AG09309 (cell line): ENCODE measurements around the gene DIP2C.

Experiments
- DNase-seq: peaks from one replicate; pipeline ENCODE4 v3.0.0-alpha.2; 2010; ENCODE audit warnings: low read depth
- H3K4me3 ChIP-seq: 2 replicates; pipeline ENCODE4 v1.5.1; 2011; ENCODE audit warnings: mild to moderate bottlenecking, low read depth, low read length, moderate library complexity; ENCODE audit not compliant: control insufficient read depth
- CTCF ChIP-seq: IDR thresholded peaks from 2 replicates; pipeline ENCODE4 v1.5.1; 2011; ENCODE audit warnings: mild to moderate bottlenecking, low read depth, low read length, inconsistent platforms; ENCODE audit not compliant: insufficient read depth, control insufficient read depth; ENCODE audit errors: missing control alignments

The DIP2C gene

GRCh38 chr10:670038-670437 lies 19.4 kb downstream of the DIP2C start:
- DNase-seq, result no peak
- TF ChIP-seq CTCF, result no peak
- H3K4me3 ChIP-seq, result no peak overlapping the region

GRCh38 chr10:668786-669485 lies 20.5 kb downstream of the DIP2C start:
- no peak for DNase-seq
- no peak for TF ChIP-seq CTCF
- no peak overlapping the region for H3K4me3 ChIP-seq

GRCh38 chr10:667602-668143 lies 21.8 kb downstream of the DIP2C start:
- no peak overlapping the region for H3K4me3 ChIP-seq
- no peak for TF ChIP-seq CTCF
- no peak for DNase-seq

- H3K4me3 ChIP-seq, result no peak overlapping the region
- no peak for TF ChIP-seq CTCF
- no peak for DNase-seq
Measured at GRCh38 chr10:667096-667495, 22.4 kb downstream of the DIP2C start.

- H3K4me3 ChIP-seq, result no peak overlapping the region
- DNase-seq, result no peak
- no peak for TF ChIP-seq CTCF
Measured at GRCh38 chr10:666237-667012, 23.0 kb downstream of the DIP2C start.

- TF ChIP-seq CTCF, result no peak
- DNase-seq, result no peak
- no peak overlapping the region for H3K4me3 ChIP-seq
Measured at GRCh38 chr10:665579-666091, 23.8 kb downstream of the DIP2C start.
